IMR-90 (cell line): Measurements from ENCODE around the gene JADE2.

ENCODE experiments used
- MXI1 ChIP-seq: IDR thresholded peaks from 2 replicates; pipeline ENCODE4 v1.6.1; 2012; ENCODE audit warnings: low read depth, mild to moderate bottlenecking, low read length, moderate library complexity, borderline replicate concordance
- POLR2A ChIP-seq: IDR thresholded peaks from 2 replicates; pipeline ENCODE4 v1.6.1; 2012; ENCODE audit warnings: mild to moderate bottlenecking, low read depth, low read length
- RAD21 ChIP-seq: IDR thresholded peaks from 2 replicates; pipeline ENCODE4 v1.6.1; 2012; ENCODE audit warnings: low read length, improper control_type of control experiment
- SMC3 ChIP-seq: fragments of 150-350 bp; IDR thresholded peaks from 2 replicates; pipeline ENCODE4 v1.6.1; 2016; ENCODE audit warnings: low read depth, mild to moderate bottlenecking, antibody characterized with exemption, low read length, moderate library complexity
- TF ChIP-seq, protein P1 (sequence below): conservative IDR thresholded peaks from 2 replicates; pipeline ENCODE4 v1.5.1; 2012; ENCODE audit warnings: mild to moderate bottlenecking, low read depth, low read length, improper control_type of control experiment
- TF ChIP-seq, protein P2 (sequence below): fragments of 150-350 bp; IDR thresholded peaks from 2 replicates; pipeline ENCODE4 v1.6.1; 2016; ENCODE audit warnings: low read depth, mild to moderate bottlenecking, low read length, moderate library complexity, borderline replicate concordance
- TF ChIP-seq, protein P3 (sequence below): fragments of 150-350 bp; IDR thresholded peaks from 2 replicates; pipeline ENCODE4 v1.6.1; 2017; ENCODE audit warnings: mild to moderate bottlenecking, antibody characterized with exemption, low read length, low read depth

DNA sequence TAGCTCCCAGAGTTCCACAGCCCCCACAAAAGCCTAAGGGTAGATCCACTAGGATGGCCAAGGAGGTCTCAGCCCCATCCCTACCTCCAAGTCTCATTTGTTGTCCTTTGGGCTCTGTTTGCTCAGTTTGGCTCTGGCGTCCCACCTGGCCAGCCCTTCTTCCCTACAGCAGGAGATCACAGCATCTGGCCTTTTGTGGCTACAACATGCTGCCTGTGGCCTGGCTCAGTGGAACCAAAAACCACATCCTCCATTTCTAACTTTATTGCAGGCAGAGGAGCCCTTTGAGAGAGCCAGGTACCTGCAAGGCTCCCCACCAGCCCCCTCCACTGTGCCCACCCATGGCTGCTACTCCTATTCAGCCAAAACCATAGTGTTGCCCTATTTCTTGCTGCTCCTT is 11.4 kb downstream of the JADE2 start:
- TF ChIP-seq, protein P1, sequence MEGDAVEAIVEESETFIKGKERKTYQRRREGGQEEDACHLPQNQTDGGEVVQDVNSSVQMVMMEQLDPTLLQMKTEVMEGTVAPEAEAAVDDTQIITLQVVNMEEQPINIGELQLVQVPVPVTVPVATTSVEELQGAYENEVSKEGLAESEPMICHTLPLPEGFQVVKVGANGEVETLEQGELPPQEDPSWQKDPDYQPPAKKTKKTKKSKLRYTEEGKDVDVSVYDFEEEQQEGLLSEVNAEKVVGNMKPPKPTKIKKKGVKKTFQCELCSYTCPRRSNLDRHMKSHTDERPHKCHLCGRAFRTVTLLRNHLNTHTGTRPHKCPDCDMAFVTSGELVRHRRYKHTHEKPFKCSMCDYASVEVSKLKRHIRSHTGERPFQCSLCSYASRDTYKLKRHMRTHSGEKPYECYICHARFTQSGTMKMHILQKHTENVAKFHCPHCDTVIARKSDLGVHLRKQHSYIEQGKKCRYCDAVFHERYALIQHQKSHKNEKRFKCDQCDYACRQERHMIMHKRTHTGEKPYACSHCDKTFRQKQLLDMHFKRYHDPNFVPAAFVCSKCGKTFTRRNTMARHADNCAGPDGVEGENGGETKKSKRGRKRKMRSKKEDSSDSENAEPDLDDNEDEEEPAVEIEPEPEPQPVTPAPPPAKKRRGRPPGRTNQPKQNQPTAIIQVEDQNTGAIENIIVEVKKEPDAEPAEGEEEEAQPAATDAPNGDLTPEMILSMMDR: no peak
- TF ChIP-seq SMC3 (no peak), POLR2A (no peak), RAD21 (no peak), MXI1 (no peak)
- TF ChIP-seq, protein P2, sequence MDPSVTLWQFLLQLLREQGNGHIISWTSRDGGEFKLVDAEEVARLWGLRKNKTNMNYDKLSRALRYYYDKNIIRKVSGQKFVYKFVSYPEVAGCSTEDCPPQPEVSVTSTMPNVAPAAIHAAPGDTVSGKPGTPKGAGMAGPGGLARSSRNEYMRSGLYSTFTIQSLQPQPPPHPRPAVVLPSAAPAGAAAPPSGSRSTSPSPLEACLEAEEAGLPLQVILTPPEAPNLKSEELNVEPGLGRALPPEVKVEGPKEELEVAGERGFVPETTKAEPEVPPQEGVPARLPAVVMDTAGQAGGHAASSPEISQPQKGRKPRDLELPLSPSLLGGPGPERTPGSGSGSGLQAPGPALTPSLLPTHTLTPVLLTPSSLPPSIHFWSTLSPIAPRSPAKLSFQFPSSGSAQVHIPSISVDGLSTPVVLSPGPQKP: no peak
- TF ChIP-seq, protein P3, sequence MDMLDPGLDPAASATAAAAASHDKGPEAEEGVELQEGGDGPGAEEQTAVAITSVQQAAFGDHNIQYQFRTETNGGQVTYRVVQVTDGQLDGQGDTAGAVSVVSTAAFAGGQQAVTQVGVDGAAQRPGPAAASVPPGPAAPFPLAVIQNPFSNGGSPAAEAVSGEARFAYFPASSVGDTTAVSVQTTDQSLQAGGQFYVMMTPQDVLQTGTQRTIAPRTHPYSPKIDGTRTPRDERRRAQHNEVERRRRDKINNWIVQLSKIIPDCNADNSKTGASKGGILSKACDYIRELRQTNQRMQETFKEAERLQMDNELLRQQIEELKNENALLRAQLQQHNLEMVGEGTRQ: no peak
